COLO829 (cell line): ENCODE results near the gene COL15A1.
A peak's percentile ranks its signal among the peaks of the same experiment; 100 is the strongest.

Experiments used
- DNase-seq: peaks from one replicate; pipeline ENCODE4 v3.0.0; 2012; ENCODE audit warnings: low spot score

Gene COL15A1

GRCh38 chr9:99037769-99038483 lies 94.2 kb downstream of the COL15A1 start:
- no peak for DNase-seq

GRCh38 chr9:99038484-99038820 lies 94.7 kb downstream of the COL15A1 start:
- DNase-seq, result no peak

- DNase-seq, result no peak
Observed at GRCh38 chr9:99039505-99040182, 95.9 kb downstream of the COL15A1 start.

DNA sequence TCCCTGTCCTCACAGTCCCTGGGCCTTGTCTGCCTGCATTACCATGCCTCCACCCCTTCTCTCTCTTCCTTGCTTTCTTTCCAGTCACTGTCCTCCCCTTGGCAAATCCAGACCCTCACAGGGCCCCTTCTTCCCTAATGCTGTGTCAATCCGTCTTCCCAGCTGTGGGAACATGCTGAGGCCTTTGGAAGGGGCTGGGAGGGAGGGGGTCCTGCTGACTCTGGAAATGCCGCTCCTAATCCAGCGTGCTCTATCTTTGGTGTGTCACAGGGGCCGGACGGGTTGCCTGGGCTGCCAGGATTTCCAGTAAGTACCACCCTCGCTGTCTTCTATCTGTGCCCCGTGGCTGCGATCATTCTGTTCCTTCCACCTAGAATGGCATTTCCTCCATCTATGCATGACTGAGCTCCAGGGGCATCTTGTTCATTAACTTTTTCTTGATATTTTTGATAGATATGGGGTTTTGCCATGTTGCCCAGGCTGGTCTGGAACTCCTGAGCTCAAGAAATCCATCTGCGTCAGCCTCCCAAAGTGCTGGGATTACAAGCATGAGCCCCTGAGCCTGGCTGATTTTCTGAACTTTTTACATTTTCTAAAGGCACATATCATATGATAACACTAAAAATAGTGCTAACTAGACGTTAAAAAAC lies 96.7 kb downstream of the COL15A1 start:
- DNase-seq, result no peak

DNA sequence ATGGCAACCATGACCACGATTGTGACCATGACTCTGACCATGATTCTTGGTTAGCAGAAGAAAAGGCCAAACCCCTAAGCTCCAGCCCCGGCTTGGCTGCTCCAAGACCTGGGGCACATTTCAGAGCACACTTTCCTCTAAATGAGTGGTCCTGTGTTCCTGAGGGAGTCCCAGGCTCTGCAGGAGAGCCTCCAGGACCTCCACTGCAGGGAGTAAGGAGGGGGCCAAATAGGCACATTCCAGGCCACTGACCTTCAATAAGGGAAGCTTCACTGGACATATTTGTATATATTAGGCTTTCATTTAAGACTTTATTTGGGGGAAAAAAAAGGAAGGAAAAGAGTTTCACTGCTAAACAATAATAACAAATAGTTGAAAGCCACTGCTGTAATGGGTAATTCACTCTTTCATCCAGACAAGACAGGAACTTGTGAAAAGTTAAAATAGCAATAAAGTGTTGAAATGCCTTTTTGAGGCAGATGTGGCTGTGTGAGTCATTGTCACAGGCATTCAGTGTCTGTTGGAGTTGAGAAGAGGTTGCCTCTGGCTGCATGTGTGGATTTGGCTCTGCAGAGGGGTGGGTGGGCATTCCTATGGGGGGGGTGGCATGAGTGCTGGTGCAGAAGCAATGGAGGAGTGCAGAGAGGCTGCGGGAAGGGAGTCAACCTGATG lies 97.3 kb downstream of the COL15A1 start:
- peak; percentile 70 for DNase-seq

GRCh38 chr9:99041618-99042017 lies 97.9 kb downstream of the COL15A1 start:
- no peak for DNase-seq

- DNase-seq, result no peak
Observed at GRCh38 chr9:99042620-99043019, 98.9 kb downstream of the COL15A1 start.

- no peak for DNase-seq
Observed at GRCh38 chr9:99044827-99045226, 101.1 kb downstream of the COL15A1 start.

DNA sequence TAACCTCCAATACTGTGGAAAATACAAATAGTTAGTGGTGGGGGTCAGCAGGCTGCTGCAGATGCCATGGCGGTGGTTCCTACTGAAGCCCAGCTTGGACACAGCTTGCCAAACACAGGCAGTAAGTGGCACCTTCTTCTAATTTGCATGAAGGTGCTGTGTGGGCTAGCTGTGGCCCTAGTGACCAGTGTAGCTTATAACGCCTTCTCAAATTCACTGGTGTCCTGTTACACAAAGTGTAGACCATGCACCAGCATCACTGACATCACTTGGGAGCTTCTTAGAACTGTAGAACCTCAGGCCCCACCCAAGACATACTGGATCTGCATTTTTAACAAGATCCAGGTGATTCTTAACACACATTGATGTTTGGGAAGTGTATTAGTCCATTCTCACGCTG lies 102.4 kb downstream of the COL15A1 start:
- no peak for DNase-seq

GRCh38 chr9:99046542-99047071 lies 102.9 kb downstream of the COL15A1 start:
- DNase-seq, result no peak

- DNase-seq, result no peak
Observed at GRCh38 chr9:99049228-99049627, 105.5 kb downstream of the COL15A1 start.

DNA sequence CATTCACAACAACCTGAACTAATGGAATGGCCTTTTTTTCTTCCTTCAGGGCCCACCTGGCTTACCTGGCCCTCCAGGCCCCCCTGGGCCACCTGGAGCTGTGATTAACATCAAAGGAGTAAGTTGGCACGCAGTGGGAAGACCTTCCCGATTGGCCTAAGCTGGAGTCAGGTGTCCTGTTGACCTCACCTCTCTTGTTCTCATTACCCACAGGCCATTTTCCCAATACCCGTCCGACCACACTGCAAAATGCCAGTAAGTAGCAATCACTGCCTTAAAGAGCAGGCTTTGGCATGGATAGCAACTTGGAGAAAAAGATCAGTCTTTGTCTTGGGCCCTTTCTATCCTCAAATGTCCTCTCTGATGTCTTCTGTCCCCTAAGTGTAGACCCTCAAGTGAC lies 105.9 kb downstream of the COL15A1 start:
- DNase-seq, result no peak

GRCh38 chr9:99050292-99050911 lies 106.7 kb downstream of the COL15A1 start:
- DNase-seq, result no peak

GRCh38 chr9:99050924-99051323 lies 107.2 kb downstream of the COL15A1 start:
- no peak for DNase-seq

GRCh38 chr9:99051406-99051805 lies 107.7 kb downstream of the COL15A1 start:
- DNase-seq, result no peak

GRCh38 chr9:99051851-99052250 lies 108.1 kb downstream of the COL15A1 start:
- no peak for DNase-seq

DNA sequence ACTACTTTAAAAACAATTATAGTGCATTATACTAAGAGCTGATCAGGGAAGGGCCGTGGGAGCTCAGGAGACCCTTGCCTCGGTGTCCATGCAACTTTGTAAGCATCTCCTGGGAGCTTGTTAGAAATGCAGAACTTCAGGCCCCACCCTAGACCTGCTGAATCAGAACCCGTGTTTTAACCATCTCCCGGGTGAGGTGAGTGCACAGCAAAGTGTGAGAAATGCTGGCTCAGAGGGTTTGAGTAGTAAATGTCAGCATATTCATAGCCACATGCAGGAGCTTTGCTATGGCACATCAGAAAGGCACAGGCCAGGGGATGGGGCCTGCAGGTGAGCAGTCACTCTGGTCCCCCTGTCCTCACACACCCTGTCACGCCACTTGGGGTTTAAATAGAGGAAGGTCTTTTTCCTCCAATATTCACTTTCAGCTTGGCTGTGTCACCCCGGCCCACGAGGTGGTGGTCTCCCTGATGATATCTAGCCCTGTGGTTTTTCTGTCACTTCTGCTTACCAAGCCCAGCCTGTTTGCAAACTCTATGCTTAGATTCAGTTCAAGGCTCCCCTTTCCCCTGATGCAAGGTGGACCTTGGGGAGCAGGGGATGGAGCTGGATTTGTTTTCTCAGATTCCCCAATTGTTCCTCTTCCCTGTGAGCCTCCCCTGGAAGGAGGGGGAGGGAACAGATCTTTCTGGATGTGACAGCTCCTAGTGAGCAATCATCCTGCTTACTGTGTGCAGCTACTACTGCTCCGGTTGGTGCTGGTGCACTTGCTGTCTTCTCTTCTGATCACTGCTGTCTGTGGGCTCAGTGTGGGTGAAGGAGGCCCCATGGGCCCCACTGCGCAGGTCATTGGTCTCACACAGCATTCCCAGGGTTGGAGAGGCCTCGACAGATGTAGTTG lies 109.4 kb downstream of the COL15A1 start:
- DNase-seq, result no peak

DNA sequence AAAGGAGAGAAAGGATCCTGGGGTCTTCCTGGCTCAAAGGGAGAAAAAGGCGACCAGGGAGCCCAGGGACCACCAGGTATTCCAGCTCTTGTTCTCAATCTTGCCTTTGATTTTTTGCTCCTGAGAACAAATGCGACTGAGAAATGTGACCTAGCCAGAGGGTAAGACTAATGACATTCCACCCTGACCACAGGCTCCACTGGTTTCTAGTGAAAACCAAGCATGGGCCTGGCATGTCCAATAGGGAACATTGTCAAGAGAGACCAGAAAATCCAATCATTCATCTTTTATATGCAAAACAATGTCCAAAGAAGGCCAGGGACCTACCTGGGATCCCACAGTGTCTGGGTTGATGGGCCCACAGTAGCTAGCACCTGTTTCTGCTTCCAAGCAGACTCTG lies 110.9 kb downstream of the COL15A1 start:
- no peak for DNase-seq

DNA sequence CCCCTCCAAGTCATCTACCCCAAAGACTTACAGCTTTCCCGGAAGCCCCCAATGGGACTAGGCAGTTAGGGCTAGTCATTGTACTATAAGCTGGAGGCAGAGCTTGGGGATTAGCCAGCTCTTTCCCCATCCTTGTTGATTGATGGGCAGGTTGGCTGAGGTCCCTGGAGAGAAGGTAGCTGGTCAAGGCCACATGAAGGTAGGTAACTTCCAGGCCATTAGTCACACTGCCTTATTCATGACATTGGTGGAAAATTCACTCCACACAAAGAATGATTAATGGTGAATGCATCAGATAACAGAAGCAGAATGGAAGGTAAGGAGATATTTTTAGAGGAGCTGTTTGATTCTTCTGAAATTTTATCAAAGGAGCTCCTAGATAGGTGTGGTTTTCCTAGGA lies 111.7 kb downstream of the COL15A1 start:
- DNase-seq, result no peak

DNA sequence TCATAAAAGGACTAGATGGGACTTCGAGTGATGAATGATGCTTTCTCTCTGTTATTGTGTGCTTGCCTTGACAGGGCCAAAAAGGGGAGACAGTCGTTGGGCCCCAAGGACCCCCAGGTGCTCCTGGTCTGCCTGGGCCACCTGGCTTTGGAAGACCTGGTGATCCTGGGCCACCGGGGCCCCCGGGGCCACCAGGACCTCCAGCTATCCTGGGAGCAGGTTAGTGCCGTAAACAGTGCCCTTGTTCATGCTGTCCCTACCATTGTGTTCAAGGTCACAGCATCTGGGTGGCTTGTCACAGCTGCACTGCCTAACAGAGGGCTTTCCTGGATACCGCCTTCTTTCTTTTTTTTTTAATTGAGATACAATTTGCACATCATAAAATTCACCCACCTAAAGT lies 112.5 kb downstream of the COL15A1 start:
- no peak for DNase-seq
